ENCODE data around the gene BAX. TPM values are rescaled to one million over a fixed set of nuclear protein-coding genes. Genes with fewer than 3 reads are reported as not detected.

BAX gene
- total and polyA plus RNA-seq, 2 of the 13 experiments (the other 11 are each of a cell fraction or from before 2014, with no cell fraction given) = 139 to 176 TPM

DNA sequence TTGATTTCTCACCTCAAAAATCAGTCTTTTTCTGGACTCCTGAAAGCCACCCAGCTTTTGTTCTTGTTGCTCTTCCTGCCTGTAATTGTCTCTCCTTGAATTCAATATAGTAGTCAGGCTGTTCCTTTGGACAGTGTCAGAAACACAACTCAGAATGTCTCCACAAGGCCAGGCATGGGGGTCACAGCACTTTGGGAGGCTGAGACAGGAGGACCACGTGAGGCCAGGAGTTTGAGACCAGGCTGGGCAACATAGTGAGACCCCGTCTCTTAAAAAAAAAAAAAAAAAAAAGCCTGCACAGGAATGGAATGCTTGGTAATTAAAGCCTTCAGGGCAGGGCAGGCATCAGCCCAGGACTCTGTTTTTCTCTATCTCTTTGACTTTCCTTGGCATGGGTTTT, 8.9 kb upstream of the BAX start:
- Histone ChIP-seq H3K4me3 (replicated peaks in 1 of 3; ENCODE audit: insufficient read depth in 1 of 3, low read depth in 2 of 3, low read length in 3 of 3) (peak overlapping the region in 1 of 3 experiments; percentile 24; a peak in 1 of 6 replicates), H2AFZ (ENCODE audit: low read length) (no peak overlapping the region), H3K9me3 (ENCODE audit: low read length) (peaks cover 5% of the 10 kb centered on the region; the same call in 1 of the 2 replicates), H3K4me2 (ENCODE audit: low read depth, low read length) (no peak overlapping the region), H3K27me3 (ENCODE audit: control insufficient read depth in 1 of 2, insufficient read depth in 2 of 2, low read length in 2 of 2) (no peaks in the 10 kb centered on the region), H3K36me3 (replicated peaks in 1 of 2; ENCODE audit: control insufficient read depth in 1 of 2, insufficient read depth in 2 of 2, low read length in 2 of 2) (no peaks in the 10 kb centered on the region), H4K20me1 (ENCODE audit: insufficient read depth, low read length) (no peaks in the 10 kb centered on the region), H3K27ac (ENCODE audit: extremely low read length, insufficient read depth, low read length) (no peak overlapping the region), H3K9ac (ENCODE audit: insufficient read depth, low read depth, low read length) (no peak overlapping the region), H3K79me2 (ENCODE audit: insufficient read depth, low read length) (no peaks in the 10 kb centered on the region), H3K4me1 (ENCODE audit: insufficient read depth, low read length) (peaks cover 54% of the 10 kb centered on the region)
- no peak for FAIRE-seq
- no peak for DNase-seq (ENCODE audit: low spot score)
- in situ Hi-C loops (cut with HindIII; ENCODE audit: extremely low pct_ligation_motif_present, low pct_unique_long_range_greater_than_20kb) (no loop called here), intact Hi-C loops (cut with micrococcal nuclease; ENCODE audit: unreplicated experiment) (loop anchor here (1.0 kb wide), 1 partner anchor 22 kb away; no protein-coding TSS in a partner anchor)
- WGBS (ENCODE audit: low lambda C conversion rate) = 65% methylated on average over 2 of the region's 2 CpGs
- CTCF ChIA-PET (ENCODE audit: low intra/inter-chr PET ratio, low total read pairs) = no interaction called here
- TF ChIP-seq, protein P1, sequence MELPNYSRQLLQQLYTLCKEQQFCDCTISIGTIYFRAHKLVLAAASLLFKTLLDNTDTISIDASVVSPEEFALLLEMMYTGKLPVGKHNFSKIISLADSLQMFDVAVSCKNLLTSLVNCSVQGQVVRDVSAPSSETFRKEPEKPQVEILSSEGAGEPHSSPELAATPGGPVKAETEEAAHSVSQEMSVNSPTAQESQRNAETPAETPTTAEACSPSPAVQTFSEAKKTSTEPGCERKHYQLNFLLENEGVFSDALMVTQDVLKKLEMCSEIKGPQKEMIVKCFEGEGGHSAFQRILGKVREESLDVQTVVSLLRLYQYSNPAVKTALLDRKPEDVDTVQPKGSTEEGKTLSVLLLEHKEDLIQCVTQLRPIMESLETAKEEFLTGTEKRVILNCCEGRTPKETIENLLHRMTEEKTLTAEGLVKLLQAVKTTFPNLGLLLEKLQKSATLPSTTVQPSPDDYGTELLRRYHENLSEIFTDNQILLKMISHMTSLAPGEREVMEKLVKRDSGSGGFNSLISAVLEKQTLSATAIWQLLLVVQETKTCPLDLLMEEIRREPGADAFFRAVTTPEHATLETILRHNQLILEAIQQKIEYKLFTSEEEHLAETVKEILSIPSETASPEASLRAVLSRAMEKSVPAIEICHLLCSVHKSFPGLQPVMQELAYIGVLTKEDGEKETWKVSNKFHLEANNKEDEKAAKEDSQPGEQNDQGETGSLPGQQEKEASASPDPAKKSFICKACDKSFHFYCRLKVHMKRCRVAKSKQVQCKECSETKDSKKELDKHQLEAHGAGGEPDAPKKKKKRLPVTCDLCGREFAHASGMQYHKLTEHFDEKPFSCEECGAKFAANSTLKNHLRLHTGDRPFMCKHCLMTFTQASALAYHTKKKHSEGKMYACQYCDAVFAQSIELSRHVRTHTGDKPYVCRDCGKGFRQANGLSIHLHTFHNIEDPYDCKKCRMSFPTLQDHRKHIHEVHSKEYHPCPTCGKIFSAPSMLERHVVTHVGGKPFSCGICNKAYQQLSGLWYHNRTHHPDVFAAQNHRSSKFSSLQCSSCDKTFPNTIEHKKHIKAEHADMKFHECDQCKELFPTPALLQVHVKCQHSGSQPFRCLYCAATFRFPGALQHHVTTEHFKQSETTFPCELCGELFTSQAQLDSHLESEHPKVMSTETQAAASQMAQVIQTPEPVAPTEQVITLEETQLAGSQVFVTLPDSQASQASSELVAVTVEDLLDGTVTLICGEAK (IDR thresholded peaks at IDR 0.05) = no peak
- TF ChIP-seq, protein P1 (CRISPR knock-in tag; IDR thresholded peaks at IDR 0.05) = no peak
- 0 out of 2 replicates have a peak, but pooled peaks have one; percentile 23 for TF ChIP-seq ZNF121 (CRISPR knock-in tag; IDR thresholded peaks at IDR 0.05)
- ATAC-seq = no peak
- POLR2A ChIA-PET = interaction anchor here (1.4 kb wide), 1 partner anchor 74 kb away, joined by 4 read pairs; the partner anchor contains the start of gene PPP1R15A
- BruUV-seq (replicated peaks) = no TSS peak
